GM18861 (cell line): ENCODE measurements around the gene CABP7.

Experiments used
- ATAC-seq: cut with Tn5 transposase; IDR thresholded peaks from one replicate; pipeline ENCODE4 v1.9.1; 2021; ENCODE audit not compliant: unreplicated experiment

Gene CABP7

DNA sequence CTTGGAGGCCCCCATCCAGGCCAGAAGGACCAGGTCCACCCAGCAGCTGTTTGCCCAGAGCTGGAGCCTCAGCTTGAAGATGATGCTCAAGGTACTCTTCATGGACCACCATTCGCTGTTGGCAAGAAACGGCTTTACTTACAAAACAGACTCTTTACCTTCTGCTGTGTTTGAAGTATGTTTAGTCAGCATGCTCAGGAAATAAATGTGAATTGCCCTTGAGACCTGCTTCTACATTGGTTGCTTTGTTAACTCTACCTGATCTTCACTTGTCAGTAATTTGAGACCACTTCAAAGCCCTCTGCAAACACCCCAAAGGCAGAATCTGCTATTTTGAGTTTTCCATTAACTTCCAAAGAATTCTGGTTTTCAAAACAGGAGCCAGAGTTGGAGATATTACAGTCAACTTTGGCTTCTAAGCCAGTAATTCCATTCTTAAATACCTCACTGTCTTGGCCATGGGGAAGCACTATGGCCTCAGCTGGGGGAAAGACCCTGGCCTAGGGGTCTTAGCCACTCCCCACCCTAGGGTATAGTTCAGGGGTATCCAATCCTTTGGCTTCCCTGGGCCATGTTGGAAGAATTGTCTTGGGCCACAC lies 50.0 kb downstream of the CABP7 start:
- no peak for ATAC-seq

DNA sequence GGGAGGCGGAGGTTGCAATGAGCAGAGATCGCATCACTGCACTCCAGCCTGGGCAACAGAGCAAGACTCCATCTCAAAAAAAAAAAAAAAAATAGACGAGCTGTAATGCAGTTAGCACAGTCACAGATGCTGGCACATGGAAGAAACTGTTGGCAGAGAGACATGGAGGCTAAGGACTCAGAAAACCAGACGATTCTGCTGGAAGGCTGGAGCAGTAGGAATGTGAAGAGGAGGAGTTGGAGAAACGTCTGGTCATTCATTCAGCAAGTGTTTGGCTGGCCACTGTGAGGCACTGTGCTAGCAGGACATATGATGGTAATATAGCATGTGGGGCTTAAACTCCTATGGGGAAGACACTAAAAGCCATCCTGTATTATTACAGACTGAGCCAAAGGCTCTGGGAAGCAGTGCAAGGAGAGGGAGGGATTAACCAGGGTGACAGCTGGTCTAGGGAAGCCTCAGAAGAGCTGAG lies 52.4 kb downstream of the CABP7 start:
- no peak for ATAC-seq

DNA sequence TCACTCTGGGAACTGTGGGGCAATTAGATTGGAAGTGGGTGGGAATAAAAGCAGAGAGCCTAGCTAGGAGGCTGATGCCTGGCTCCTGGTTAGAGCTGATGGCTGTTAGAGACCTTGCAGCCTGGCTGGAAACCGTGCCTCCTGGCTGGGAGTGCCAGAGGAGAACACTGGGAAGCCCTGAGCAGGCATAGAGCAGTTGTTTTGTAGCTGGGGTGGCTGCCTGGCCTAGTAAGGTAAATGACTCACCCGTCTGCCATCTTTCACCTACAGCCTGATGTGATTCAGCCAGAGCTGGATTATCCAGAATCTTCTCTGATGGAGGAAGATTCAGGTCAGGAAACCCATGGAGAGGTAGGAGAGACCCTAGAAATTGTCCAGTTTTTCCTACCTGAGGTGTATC lies 53.4 kb downstream of the CABP7 start:
- no peak for ATAC-seq

DNA sequence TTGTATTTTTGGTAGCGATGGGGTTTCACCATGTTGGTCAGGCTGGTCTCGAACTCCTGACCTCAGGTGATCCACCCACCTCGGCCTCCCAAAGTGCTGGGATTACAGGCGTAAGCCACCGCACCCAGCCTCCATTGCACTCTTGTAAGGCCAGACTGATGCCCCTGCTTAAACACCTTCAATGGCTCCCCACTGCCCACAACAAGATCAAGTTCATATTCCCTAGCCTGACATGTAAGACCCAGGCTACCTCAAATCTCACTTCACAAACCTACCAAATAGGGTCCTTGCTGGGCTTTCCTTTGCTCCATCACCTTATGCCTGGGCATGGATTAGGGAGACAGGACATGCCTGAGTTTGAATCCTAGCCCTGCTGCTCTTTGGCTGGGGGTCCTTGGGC lies 60.4 kb downstream of the CABP7 start:
- ATAC-seq: no peak

DNA sequence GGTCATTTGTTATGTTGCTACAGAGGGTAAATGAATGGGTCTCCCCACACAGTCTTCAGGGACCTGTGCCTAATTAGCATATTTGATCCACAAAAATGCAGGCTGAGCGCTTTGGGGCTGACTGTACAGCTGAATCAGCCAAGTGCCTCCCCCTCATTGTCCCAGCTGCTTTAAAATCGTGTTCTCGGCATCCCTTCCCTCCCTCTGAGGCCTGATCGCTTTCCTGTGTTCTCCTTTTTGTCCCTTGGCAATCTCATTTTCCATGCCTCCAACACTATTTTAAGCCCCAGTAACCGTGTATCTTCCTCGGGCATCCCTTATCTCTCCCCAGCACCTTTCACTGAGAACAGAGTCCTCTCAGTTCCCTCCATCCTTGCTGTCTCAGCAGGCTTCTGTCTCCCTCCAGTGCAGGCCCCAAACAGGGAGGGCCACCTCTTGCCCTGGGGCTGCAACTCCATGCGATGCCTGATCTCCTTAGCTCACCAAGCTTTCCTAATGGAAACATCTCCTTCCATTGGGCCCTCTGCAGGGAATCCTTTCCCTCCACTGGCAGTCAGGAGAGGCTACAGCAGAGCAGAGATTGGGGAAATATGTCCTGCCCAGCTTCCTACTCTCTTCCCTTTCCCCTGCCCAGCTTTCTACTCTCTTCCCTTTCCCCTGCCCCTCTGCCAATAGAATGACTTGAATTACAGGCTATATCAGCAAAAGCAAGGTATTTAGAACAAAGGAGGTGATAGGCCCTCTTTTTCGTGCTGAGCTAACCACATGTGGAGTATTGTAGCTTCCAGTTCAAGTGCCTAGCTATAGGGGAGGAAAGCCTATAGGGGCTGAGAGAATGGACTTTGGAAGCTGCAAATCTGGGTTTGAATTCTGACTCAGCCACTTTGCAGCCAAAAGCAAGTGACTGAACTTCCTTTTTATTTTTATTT lies 61.2 kb downstream of the CABP7 start:
- no peak for ATAC-seq
